Measurements from ENCODE around the gene OBP2A. TPM values are rescaled to one million over a fixed set of nuclear protein-coding genes. Genes with fewer than 3 reads are reported as not detected.
"Not testable (repeated sequence)": the region's sequence is repeated elsewhere in the genome, so short reads cannot be mapped to it uniquely, and the experiment has no call there.

Gene OBP2A
- total RNA-seq, 6 donors from 2014 or later = not detected

DNA sequence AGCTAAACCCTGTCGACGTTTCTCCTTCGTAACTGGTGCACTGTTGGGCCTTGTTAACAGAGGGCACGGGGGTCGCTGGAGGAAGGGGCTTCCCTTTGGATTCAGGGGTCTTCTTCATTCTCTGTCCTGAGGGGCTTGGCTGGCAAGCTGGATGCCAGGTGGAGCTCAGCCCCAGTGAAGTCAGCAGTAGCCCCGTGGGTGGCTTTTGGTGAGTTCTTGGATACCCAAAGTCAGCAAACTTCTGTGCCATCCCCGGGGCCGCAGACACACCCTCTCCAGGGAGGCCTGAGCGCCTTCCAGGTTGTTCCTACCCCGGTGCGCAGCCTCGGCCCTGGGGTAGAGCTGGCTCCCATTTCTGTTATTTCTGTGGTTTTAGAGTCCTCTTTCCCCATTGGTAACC, 12.3 kb upstream of the OBP2A start:
- ATAC-seq (ENCODE audit: low FRiP score in 2 of 2) = no peak
- Histone ChIP-seq H3K9me3 (no peaks in the 10 kb centered on the region), H3K36me3 (no peaks in the 10 kb centered on the region), H3K27me3 (no peaks in the 10 kb centered on the region), H3K4me3 (no peak overlapping the region), H3K27ac (peak overlapping the region in 1 of 4 donors; percentile 31), H3K4me1 (no peaks in the 10 kb centered on the region)
- TF ChIP-seq POLR2A (IDR thresholded peaks at IDR 0.05) = no peak
- no peak for TF ChIP-seq POLR2AphosphoS5 (IDR thresholded peaks at IDR 0.05)
- TF ChIP-seq, protein P1, sequence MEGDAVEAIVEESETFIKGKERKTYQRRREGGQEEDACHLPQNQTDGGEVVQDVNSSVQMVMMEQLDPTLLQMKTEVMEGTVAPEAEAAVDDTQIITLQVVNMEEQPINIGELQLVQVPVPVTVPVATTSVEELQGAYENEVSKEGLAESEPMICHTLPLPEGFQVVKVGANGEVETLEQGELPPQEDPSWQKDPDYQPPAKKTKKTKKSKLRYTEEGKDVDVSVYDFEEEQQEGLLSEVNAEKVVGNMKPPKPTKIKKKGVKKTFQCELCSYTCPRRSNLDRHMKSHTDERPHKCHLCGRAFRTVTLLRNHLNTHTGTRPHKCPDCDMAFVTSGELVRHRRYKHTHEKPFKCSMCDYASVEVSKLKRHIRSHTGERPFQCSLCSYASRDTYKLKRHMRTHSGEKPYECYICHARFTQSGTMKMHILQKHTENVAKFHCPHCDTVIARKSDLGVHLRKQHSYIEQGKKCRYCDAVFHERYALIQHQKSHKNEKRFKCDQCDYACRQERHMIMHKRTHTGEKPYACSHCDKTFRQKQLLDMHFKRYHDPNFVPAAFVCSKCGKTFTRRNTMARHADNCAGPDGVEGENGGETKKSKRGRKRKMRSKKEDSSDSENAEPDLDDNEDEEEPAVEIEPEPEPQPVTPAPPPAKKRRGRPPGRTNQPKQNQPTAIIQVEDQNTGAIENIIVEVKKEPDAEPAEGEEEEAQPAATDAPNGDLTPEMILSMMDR (IDR thresholded peaks at IDR 0.05) = no peak
- no peak for TF ChIP-seq EP300 (IDR thresholded peaks at IDR 0.05)
- 88 to 92% methylated on average over 12 of the region's 12 CpGs for whole genome bisulfite sequencing, 2 donors
- DNase-seq = peak in 1 of 2 donors; percentile 45

DNA sequence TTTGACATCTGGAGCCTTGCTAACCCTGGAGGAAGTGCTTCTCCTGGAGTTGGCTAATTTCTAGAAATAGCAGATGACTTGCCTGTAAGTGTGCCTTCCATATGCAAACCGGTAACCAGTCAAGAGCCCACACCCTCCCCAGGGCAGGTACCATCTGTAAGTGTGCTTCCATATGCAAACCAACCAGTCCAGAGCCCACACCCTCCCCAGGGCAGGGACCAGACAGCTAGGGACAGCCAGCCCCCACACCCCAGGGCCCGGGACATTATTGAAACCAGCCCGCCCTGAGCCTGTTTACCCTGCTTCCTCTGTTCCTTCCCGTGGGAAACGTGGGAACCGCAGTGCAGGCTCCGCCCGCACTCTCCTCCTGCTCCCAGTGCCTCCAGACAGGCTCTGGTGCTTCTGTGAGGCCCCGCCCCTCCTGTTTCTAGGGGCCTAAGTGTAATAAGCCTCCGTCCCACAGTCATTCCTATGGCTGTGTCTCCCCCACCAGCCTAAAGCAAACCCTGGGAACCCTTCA, 11.7 kb upstream of the OBP2A start:
- WGBS, 2 donors = 21 to 28% methylated on average over 3 to 10 of the region's 10 CpGs
- H3K27ac ChIP-seq = peak overlapping the region in 1 of 4 donors; percentile 31
- ATAC-seq (ENCODE audit: low FRiP score in 2 of 2); H3K4me1 ChIP-seq; H3K27me3 ChIP-seq; H3K36me3 ChIP-seq; DNase-seq; H3K4me3 ChIP-seq; H3K9me3 ChIP-seq: not testable (repeated sequence)

DNA sequence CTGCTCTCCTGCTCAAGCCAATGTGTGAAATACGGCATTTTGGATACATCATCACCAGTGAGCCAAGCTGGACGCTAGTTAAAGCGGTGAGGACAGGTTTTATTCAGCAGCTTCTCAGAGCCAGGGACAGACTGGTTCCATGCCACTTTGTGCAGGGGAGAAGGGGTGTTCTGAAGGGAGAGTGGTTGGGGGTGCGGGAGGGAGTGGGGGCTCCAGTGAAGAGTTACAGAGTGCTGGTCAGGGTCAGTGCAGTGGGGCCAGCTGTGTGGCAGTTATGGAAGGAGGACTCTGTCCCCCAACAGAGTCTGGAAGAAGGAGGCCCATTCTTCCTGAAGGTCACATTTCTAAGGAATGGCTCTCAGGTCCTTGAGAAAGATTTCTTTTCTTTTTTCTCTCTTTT, 11.1 kb upstream of the OBP2A start:
- H3K9me3 ChIP-seq, H3K4me1 ChIP-seq, DNase-seq: not testable (repeated sequence)

DNA sequence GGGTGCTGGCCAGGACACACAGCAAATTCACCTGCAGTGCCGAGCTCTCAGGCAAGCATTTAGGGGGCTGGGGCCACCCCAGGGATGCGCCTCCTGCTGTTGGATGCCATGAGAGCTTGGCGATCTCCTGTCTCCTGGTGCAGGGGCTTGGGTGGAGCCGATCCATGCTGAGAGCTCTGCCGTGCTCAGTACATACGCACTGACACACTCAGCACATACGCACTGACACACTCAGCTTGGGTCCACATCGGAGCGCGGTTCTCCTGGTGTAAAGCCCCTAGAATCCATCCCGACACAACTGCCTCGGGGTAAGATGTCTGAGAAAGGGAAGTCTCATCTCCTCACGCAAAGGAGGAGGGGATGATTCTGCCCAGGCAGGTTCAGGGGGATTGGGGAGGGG, 10.3 kb upstream of the OBP2A start:
- not testable (repeated sequence) for H3K4me1 ChIP-seq
- WGBS, 2 donors = 80 to 85% methylated on average over 6 to 8 of the region's 13 CpGs

More for the DNA sequence above, 11.1 kb upstream of the OBP2A start:
- 86 to 92% methylated on average over 3 to 4 of the region's 4 CpGs for WGBS, 2 donors
- not testable (repeated sequence) for H3K27ac ChIP-seq; H3K4me3 ChIP-seq; H3K36me3 ChIP-seq; H3K27me3 ChIP-seq; ATAC-seq (ENCODE audit: low FRiP score in 2 of 2)

DNA sequence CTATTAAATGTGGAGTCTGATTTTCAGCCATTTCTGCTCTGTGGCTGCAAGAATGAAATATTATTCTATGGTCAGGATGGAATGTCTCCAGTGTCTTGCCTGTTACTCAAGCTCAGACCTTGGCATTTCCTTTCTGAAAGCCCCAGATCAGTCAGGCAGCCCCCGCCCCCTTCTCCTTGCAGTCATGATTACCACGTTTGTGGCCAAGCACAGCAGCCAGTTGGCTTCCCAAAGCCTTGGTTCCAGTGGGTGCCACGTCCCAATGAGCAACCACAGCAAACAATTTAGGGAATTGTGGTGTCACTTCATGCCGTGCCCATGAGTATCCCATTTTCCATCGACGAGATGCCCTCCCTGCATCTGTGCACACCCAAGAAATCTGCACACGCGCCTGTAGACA, 9.7 kb upstream of the OBP2A start:
- TF ChIP-seq POLR2A (IDR thresholded peaks at IDR 0.05) (no peak), POLR2AphosphoS5 (IDR thresholded peaks at IDR 0.05) (no peak), EP300 (IDR thresholded peaks at IDR 0.05) (no peak)
- TF ChIP-seq, protein P1 (IDR thresholded peaks at IDR 0.05) = no peak
- Histone ChIP-seq H3K36me3 (no peaks in the 10 kb centered on the region), H3K4me3 (no peak overlapping the region), H3K27ac (no peak overlapping the region), H3K4me1 (no peaks in the 10 kb centered on the region), H3K9me3 (no peaks in the 10 kb centered on the region), H3K27me3 (no peaks in the 10 kb centered on the region)
- no peak for ATAC-seq (ENCODE audit: low FRiP score in 2 of 2)
- WGBS, 2 donors = 72 to 78% methylated on average over 8 of the region's 8 CpGs
- no peak for DNase-seq

More for the DNA sequence above, 10.3 kb upstream of the OBP2A start:
- H3K27ac ChIP-seq; H3K27me3 ChIP-seq; DNase-seq; H3K36me3 ChIP-seq; ATAC-seq (ENCODE audit: low FRiP score in 2 of 2); H3K4me3 ChIP-seq; H3K9me3 ChIP-seq: not testable (repeated sequence)

DNA sequence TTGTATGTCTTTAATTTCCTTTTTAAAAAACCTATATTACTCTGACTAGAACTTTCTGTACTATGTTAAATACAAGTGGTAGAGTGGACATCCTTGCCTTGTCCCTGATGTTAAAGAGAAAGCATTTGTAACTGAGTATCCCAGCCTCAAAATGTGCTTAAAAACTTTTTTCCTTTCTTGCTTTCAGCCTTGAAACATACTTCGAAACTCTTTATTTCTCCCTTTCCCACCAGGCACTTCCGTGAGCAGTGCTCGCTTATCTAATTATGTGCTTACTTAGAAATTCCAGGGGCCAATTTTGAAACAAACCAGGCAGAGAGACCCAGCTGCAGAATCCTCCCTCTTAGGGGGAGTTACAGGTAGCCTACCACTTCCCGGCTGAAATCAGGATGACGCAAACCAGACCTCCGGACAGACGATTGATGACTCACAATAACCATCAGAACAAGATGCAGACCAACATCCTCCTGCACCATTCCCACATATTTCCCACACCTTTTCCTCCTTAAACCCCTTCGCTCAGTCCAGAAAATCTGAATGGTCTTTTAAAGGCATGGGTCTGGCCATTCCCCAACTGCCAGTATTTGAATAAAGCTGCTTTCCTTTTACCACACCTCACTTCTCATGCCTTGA, 2.5 kb upstream of the OBP2A start:
- 59 to 66% methylated on average over 8 of the region's 8 CpGs for WGBS, 2 donors
- not testable (repeated sequence) for ATAC-seq (ENCODE audit: low FRiP score in 2 of 2); H3K36me3 ChIP-seq; H3K4me3 ChIP-seq; H3K9me3 ChIP-seq; H3K27me3 ChIP-seq; H3K4me1 ChIP-seq; H3K27ac ChIP-seq; DNase-seq

DNA sequence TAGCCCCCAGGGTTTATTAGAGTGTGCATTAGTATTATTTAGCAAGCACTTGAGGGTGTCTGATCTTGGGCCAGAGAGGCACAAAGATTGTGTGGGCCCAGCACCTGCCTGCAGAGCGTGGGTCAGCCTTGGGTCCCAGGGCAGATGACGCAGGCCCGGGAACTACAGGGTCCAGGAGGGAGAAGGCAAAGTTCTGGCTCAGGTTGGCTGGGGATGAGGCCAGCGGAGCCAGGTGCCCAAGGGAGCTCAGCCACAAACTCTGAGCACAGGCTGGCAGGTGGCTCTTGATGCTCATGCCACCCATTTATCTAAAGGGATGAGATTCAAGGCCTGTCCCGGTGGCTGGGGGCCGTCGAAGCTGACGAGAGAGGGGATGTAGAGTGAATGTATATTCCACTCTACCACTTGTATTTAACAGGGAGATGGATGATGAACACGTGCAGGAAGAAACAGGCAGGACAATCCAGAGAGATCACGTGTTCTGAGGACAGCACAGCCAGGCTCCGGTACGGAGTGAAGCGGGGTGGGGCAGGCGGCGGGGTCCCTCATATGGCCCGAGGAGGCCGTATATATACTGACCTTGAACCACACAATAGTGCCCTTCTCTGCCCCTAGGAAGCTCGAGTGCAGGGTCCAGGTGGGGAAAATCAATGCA, 818 bp upstream of the OBP2A start:
- Histone ChIP-seq H3K27me3 (no peaks in the 10 kb centered on the region), H3K9me3 (no peaks in the 10 kb centered on the region), H3K4me3 (no peak overlapping the region), H3K4me1 (no peaks in the 10 kb centered on the region), H3K36me3 (no peaks in the 10 kb centered on the region), H3K27ac (no peak overlapping the region)
- TF ChIP-seq POLR2A (IDR thresholded peaks at IDR 0.05) (no peak), POLR2AphosphoS5 (IDR thresholded peaks at IDR 0.05) (no peak), EP300 (IDR thresholded peaks at IDR 0.05) (no peak)
- TF ChIP-seq, protein P1 (IDR thresholded peaks at IDR 0.05) = no peak
- ATAC-seq (ENCODE audit: low FRiP score in 2 of 2) (no peak), DNase-seq (peak in 1 of 2 donors; percentile 49)
- WGBS, 2 donors = 80 to 85% methylated on average over 13 to 17 of the region's 18 CpGs

DNA sequence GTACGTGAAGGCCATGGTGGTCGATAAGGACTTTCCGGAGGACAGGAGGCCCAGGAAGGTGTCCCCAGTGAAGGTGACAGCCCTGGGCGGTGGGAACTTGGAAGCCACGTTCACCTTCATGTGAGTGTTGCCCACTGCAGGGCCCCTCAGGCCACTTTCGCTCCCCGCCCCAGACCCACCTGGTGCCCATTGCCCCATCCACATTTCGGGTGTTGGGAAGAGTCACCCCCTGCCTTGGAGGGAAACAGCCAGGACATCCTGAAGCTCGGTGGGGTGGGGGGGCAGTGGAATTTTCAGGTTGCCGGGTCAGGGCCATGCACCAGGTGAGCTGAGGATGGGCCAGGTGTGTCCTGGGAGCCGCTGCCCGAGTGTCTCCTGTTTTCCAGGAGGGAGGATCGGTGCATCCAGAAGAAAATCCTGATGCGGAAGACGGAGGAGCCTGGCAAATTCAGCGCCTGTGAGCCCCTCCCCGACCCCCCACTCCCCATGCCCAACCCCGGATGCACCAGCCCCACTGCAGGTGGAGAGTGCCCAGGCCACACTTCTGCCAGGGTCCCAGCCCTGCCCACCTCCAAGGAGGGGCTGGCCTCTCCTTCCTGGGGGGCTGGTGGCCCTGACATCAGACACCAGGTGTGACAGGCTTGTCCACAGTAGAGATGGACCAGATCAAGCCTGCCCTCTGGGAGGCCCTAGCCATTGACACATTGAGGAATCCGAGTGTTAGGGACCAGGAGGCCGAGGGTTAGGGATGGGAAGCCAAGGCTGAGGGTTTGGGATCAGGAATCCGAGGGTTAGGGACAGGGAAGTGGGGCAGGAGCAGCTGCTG, 1.1 kb downstream of the OBP2A start:
- not testable (repeated sequence) for H3K27ac ChIP-seq; H3K4me3 ChIP-seq; H3K36me3 ChIP-seq; ATAC-seq (ENCODE audit: low FRiP score in 2 of 2); H3K9me3 ChIP-seq; H3K4me1 ChIP-seq; H3K27me3 ChIP-seq
- peak in 1 of 2 donors; percentile 51 for DNase-seq
- 76 to 80% methylated on average over 8 to 14 of the region's 21 CpGs for WGBS, 2 donors
